Esophagus muscularis mucosa (tissue), 4 donors: Measurements from ENCODE around the gene CLASP1. TPM values are rescaled to one million over a fixed set of nuclear protein-coding genes. Genes with fewer than 3 reads are reported as not detected.
A peak's percentile ranks its signal among the peaks of the same experiment; 100 is the strongest.

Experiments used
- DNase-seq: peaks from one replicate; pipeline ENCODE4 v3.0.0-alpha.2; 2017; ENCODE audit errors: extremely low spot score
- H3K27ac ChIP-seq, 4 donors: fragments of 200-600 bp; sonication (generic); replicated peaks in 1 of 4; 1 replicate in 3 of 4; 2 replicates in 1 of 4; pipeline ENCODE4 v1.5.1; 2016 to 2019; ENCODE audit warnings: mild to moderate bottlenecking in 1 of 4
- H3K27me3 ChIP-seq, 4 donors: fragments of 200-600 bp; sonication (generic); one replicate each; pipeline versions ENCODE4 v1.5.1 to v1.6.0; 2016 to 2019
- H3K36me3 ChIP-seq, 4 donors: fragments of 200-600 bp; sonication (generic); one replicate each; pipeline ENCODE4 v1.5.1; 2016 to 2019
- H3K4me1 ChIP-seq, 4 donors: fragments of 200-600 bp; sonication (generic); one replicate each; pipeline ENCODE4 v1.5.1; 2016 to 2019
- H3K4me3 ChIP-seq, 4 donors: fragments of 200-600 bp; sonication (generic); 1 replicate in 2 of 4; 2 replicates in 2 of 4; pipeline ENCODE4 v1.5.1; 2016 to 2019; ENCODE audit warnings: mild to moderate bottlenecking in 4 of 4, moderate library complexity in 1 of 4
- H3K9me3 ChIP-seq, 4 donors: fragments of 200-600 bp; sonication (generic); 1 replicate in 3 of 4; 2 replicates in 1 of 4; pipeline ENCODE4 v1.5.1; 2016 to 2019
- EP300 ChIP-seq: sonication (generic); formaldehyde crosslinking; IDR thresholded peaks from one replicate; pipeline ENCODE4 v1.6.1; 2017; ENCODE audit warnings: antibody characterized with exemption
- POLR2A ChIP-seq: fragments of 450-650 bp; IDR thresholded peaks from one replicate; pipeline ENCODE4 v1.6.1; 2017; ENCODE audit warnings: antibody characterized with exemption, moderate library complexity, mild to moderate bottlenecking, low read depth
- POLR2AphosphoS5 ChIP-seq, 2 donors: sonication (generic); formaldehyde crosslinking; IDR thresholded peaks; one replicate each; pipeline ENCODE4 v1.6.1; 2017; ENCODE audit warnings: antibody characterized with exemption in 2 of 2
- WGBS: methylation state at CpG from one replicate; pipeline ENCODE4 v1.1.5; 2018; 5-methylcytosine and 5-hydroxymethylcytosine counted together
- intact Hi-C: fragments of 100-400 bp; cut with DNase I; formaldehyde crosslinking; loops from one replicate; pipeline ENCODE4 v1.15.1; 2023
- total RNA-seq, 4 donors: library from RNA; depleted of rRNA; stranded (reverse); fragments of >200 nt; gene quantifications; one replicate each; pipeline versions ENCODE4 v1.1.0 to v1.2.1, GENCODE V29; 2016
- TF ChIP-seq, protein P1 (sequence below), 3 experiments: fragments of 200-600 bp in 2 of 3; fragments of 450-650 bp in 1 of 3; sonication (generic) in 2 of 3; IDR thresholded peaks; one replicate each; pipeline ENCODE4 v1.5.1; 2017 to 2019; ENCODE audit warnings: antibody characterized with exemption in 3 of 3, mild to moderate bottlenecking in 2 of 3, moderate library complexity in 1 of 3

Gene CLASP1
- total RNA-seq, 4 donors from 2014 or later = 62.6 to 78.6 (median 70.5) TPM

DNA sequence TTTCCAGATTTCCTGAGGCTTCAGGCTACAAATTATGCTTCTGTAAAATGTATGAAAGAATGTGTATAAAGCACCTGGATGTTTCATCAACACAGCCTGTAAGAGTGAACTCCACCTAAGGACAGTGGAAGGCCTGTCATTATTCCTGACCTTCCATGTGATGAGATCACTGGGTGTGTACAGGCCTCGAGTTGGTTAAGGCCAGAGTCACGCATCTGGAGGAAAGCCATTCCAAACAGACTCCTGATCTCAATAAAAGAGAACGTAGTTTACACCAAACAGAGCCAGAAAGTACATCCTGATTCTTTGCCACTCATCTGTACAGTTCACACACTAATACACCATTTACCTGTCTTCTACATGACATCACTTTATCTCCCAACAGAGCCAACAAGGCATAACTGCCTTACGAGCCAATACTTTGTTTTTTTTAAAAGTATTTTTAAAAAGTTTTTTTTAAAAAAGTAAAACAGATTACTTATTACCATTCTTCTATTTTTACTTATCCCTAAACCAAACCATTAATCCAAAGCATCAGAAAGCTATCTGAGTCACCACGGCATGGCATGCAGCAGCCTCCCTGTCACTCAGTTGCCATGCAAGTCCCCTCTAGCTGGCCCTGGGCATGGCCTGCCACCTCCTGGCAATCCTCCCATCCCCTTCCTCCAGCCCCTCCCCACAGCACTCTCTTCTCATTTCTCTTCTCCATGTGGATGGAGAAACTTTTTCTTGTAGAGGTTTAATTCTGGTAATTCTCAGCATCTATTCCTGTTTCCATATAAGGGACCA, 285.4 kb downstream of the CLASP1 start:
- Histone ChIP-seq H3K4me3 (no peak overlapping the region), H3K9me3 (no peaks in the 10 kb centered on the region), H3K4me1 (peaks cover 15 to 31% (median 19%) of the 10 kb centered on the region in 4 donors), H3K27ac (peak overlapping the region; percentile 37 to 65 (median 47)), H3K36me3 (peaks cover 35 to 91% (median 63%) of the 10 kb centered on the region in 4 donors), H3K27me3 (no peaks in the 10 kb centered on the region)
- WGBS = 27% methylated on average over 5 of the region's 5 CpGs
- intact Hi-C loops = no loop called here
- TF ChIP-seq, protein P1, sequence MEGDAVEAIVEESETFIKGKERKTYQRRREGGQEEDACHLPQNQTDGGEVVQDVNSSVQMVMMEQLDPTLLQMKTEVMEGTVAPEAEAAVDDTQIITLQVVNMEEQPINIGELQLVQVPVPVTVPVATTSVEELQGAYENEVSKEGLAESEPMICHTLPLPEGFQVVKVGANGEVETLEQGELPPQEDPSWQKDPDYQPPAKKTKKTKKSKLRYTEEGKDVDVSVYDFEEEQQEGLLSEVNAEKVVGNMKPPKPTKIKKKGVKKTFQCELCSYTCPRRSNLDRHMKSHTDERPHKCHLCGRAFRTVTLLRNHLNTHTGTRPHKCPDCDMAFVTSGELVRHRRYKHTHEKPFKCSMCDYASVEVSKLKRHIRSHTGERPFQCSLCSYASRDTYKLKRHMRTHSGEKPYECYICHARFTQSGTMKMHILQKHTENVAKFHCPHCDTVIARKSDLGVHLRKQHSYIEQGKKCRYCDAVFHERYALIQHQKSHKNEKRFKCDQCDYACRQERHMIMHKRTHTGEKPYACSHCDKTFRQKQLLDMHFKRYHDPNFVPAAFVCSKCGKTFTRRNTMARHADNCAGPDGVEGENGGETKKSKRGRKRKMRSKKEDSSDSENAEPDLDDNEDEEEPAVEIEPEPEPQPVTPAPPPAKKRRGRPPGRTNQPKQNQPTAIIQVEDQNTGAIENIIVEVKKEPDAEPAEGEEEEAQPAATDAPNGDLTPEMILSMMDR (IDR thresholded peaks at IDR 0.05) = no peak
- TF ChIP-seq EP300 (no peak), POLR2AphosphoS5 (IDR thresholded peaks at IDR 0.05) (peak; percentile 23 to 40)
- no peak for DNase-seq

DNA sequence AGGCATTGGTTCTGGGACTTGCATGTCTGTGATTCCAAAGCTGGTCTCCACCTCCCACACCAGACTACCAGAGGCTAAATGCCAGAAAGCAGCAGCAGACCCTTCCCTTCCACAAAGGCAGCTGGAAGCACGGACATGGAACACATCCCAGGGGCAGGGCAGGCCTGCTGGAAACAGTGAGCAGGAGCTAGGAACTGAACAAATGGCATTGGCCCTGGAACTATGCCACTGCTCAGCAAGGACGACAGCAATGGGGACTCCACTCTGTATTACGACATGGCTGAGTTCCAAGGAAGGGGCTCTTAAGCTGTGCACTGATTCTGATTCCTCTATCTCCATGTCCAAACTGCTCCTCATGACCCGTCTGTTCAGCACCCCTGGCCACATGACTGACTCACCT, 286.5 kb downstream of the CLASP1 start:
- intact Hi-C loops = no loop called here
- no peak overlapping the region for H3K4me3 ChIP-seq
- 76% methylated on average over 4 of the region's 4 CpGs for WGBS
- H3K9me3 ChIP-seq = no peaks in the 10 kb centered on the region
- no peak for TF ChIP-seq POLR2AphosphoS5 (IDR thresholded peaks at IDR 0.05)
- TF ChIP-seq, protein P1 (IDR thresholded peaks at IDR 0.05) = no peak
- no peak for TF ChIP-seq POLR2A
- TF ChIP-seq EP300 = no peak
- peak overlapping the region in 2 of 4 donors; percentile 7 to 37 for H3K27ac ChIP-seq
- H3K27me3 ChIP-seq = no peaks in the 10 kb centered on the region
- H3K4me1 ChIP-seq = peaks cover 15 to 31% (median 19%) of the 10 kb centered on the region in 4 donors
- H3K36me3 ChIP-seq = peaks cover 35 to 88% (median 62%) of the 10 kb centered on the region in 4 donors
- no peak for DNase-seq

DNA sequence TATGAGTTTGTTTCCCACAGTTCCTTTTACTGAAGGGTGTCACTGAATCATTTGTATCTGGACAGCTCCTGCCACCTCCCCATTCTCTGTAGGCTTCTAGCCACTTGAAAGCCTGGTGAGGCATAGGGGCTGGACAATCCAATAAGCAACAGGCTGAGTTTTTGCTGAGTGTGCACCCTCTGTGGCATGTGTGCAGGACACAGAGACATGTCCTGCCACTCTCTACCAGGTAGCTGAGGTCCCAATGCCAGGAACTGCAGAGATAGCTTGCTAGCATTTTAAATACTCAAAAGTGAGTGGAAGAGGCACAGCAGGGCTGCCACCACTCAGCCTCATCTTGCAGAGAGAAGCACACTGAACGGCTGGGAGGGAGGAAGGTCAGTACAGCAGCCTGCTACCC, 287.0 kb downstream of the CLASP1 start:
- intact Hi-C loops = no loop called here
- DNase-seq = no peak
- H3K36me3 ChIP-seq = peaks cover 31 to 88% (median 62%) of the 10 kb centered on the region in 4 donors
- H3K27ac ChIP-seq = peak overlapping the region in 1 of 4 donors; percentile 37
- no peak overlapping the region for H3K4me3 ChIP-seq
- H3K9me3 ChIP-seq = no peaks in the 10 kb centered on the region
- WGBS = 80% methylated on average over 1 of the region's 1 CpG
- H3K4me1 ChIP-seq = peaks cover 15 to 31% (median 19%) of the 10 kb centered on the region in 4 donors
- H3K27me3 ChIP-seq = no peaks in the 10 kb centered on the region
- TF ChIP-seq, protein P1 (IDR thresholded peaks at IDR 0.05) = no peak
- TF ChIP-seq EP300 (no peak), POLR2AphosphoS5 (IDR thresholded peaks at IDR 0.05) (no peak), POLR2A (no peak)

DNA sequence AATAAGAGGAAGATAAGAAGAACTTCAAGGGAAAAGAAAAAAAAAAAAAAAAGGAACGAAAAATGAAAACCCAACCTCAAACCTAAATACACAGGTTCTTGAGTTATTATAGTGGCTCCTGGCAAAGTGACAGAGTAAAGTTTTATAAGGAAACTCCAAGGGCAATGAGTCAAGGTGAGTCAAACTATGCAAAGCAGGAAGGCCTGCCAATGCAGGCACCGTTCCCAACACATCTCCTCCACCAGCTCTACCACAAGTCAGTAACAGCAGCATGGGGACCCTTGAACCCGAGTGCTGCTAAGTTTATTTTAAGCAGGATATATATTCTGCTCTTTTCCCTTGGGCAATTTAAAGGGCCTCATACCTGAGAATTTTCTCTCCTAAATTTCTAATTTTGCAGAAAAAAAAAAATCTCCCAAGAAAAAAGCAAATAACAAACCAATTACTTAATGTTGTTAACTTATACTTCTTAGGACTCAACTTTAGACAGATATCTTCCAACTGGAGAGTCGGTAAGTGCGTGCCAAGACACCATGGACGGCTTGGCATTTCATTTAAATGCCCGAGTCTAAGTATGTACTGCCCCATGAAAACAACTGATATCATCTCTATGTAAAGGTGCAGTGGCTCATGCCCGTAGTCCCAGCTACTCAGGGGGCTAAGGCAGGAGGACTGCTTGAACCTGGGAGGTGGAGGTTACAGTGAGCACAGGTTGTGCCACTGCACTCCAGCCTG, 288.5 kb downstream of the CLASP1 start:
- WGBS = 68% methylated on average over 8 of the region's 8 CpGs
- no peak for DNase-seq
- H3K27me3 ChIP-seq = no peaks in the 10 kb centered on the region
- H3K4me3 ChIP-seq = no peak overlapping the region
- intact Hi-C loops = no loop called here
- peaks cover 15 to 31% (median 19%) of the 10 kb centered on the region in 4 donors for H3K4me1 ChIP-seq
- TF ChIP-seq, protein P1 (IDR thresholded peaks at IDR 0.05) = no peak
- TF ChIP-seq POLR2AphosphoS5 (IDR thresholded peaks at IDR 0.05) = no peak
- no peak for TF ChIP-seq EP300
- TF ChIP-seq POLR2A = no peak
- no peak overlapping the region for H3K27ac ChIP-seq
- H3K36me3 ChIP-seq = peaks cover 21 to 86% (median 61%) of the 10 kb centered on the region in 4 donors
- H3K9me3 ChIP-seq = no peaks in the 10 kb centered on the region
